Kidney capillary endothelial cell (primary cell): Measurements from ENCODE around the gene CEMIP2.
"Not testable (repeated sequence)": the region's sequence is repeated elsewhere in the genome, so short reads cannot be mapped to it uniquely, and the experiment has no call there.

Experiments
- DNase-seq: peaks from one replicate; pipeline ENCODE4 v3.0.0-alpha.2; 2018; ENCODE audit warnings: low spot score

The CEMIP2 gene

GRCh38 chr9:71675105-71675856, 93.0 kb downstream of the CEMIP2 start:
- no peak for DNase-seq

- no peak for DNase-seq
Observed at GRCh38 chr9:71672573-71672972, 95.7 kb downstream of the CEMIP2 start.

- DNase-seq: no peak
Observed at GRCh38 chr9:71671289-71671688, 97.0 kb downstream of the CEMIP2 start.

- DNase-seq: no peak
Observed at GRCh38 chr9:71670121-71670520, 98.2 kb downstream of the CEMIP2 start.

GRCh38 chr9:71669284-71669995, 98.9 kb downstream of the CEMIP2 start:
- no peak for DNase-seq

GRCh38 chr9:71668717-71669116, 99.6 kb downstream of the CEMIP2 start:
- DNase-seq: no peak

GRCh38 chr9:71665247-71665646, 103.1 kb downstream of the CEMIP2 start:
- DNase-seq: no peak

GRCh38 chr9:71664566-71664965, 103.7 kb downstream of the CEMIP2 start:
- no peak for DNase-seq

- DNase-seq: no peak
Observed at GRCh38 chr9:71663931-71664459, 104.3 kb downstream of the CEMIP2 start.

- no peak for DNase-seq
Observed at GRCh38 chr9:71663216-71663615, 105.1 kb downstream of the CEMIP2 start.

GRCh38 chr9:71662082-71662481, 106.2 kb downstream of the CEMIP2 start:
- DNase-seq: no peak

- DNase-seq: not testable (repeated sequence)
Observed at GRCh38 chr9:71657276-71657675, 111.0 kb downstream of the CEMIP2 start.

- no peak for DNase-seq
Observed at GRCh38 chr9:71656496-71656895, 111.8 kb downstream of the CEMIP2 start.

- DNase-seq: no peak
Observed at GRCh38 chr9:71655778-71656177, 112.5 kb downstream of the CEMIP2 start.

GRCh38 chr9:71655141-71655540, 113.2 kb downstream of the CEMIP2 start:
- no peak for DNase-seq

GRCh38 chr9:71652480-71652879, 115.8 kb downstream of the CEMIP2 start:
- DNase-seq: no peak

GRCh38 chr9:71648453-71648852, 119.9 kb downstream of the CEMIP2 start:
- DNase-seq: no peak

GRCh38 chr9:71647094-71647591, 121.2 kb downstream of the CEMIP2 start:
- peak; percentile 84 for DNase-seq

GRCh38 chr9:71646131-71646530, 122.2 kb downstream of the CEMIP2 start:
- DNase-seq: no peak

GRCh38 chr9:71644819-71645362, 123.4 kb downstream of the CEMIP2 start:
- DNase-seq: no peak

- no peak for DNase-seq
Observed at GRCh38 chr9:71643330-71643729, 125.0 kb downstream of the CEMIP2 start.

- DNase-seq: no peak
Observed at GRCh38 chr9:71642056-71642455, 126.3 kb downstream of the CEMIP2 start.

GRCh38 chr9:71638627-71639026, 129.7 kb downstream of the CEMIP2 start:
- peak; percentile 80 for DNase-seq
